ENCODE results near the gene SDK2.

- TF ChIP-seq CTCF (IDR thresholded peaks at IDR 0.05): no peak
- no peak for TF ChIP-seq POLR2A (IDR thresholded peaks at IDR 0.05)
- no peak for TF ChIP-seq EP300 (IDR thresholded peaks at IDR 0.05)
- TF ChIP-seq POLR2AphosphoS5 (IDR thresholded peaks at IDR 0.05): no peak
Observed at GRCh38 chr17:73604476-73604875, 39.8 kb downstream of the SDK2 start.
